ACHN (cell line): ENCODE data around the gene MIF.
"Not testable (repeated sequence)": the region's sequence is repeated elsewhere in the genome, so short reads cannot be mapped to it uniquely, and the experiment has no call there.

ENCODE experiments used
- DNase-seq: peaks from one replicate; pipeline ENCODE4 v3.0.0-alpha.2; 2015
- in situ Hi-C: cut with HindIII; loops from 2 replicates; pipeline ENCODE4 v1.10.0; 2017; ENCODE audit warnings: low sequenced_read_pairs, low pct_ligation_motif_present, low pct_unique_long_range_greater_than_20kb

Gene MIF

GRCh38 chr22:23897320-23897719, 3.1 kb downstream of the MIF start:
- in situ Hi-C loops: no loop called here
- DNase-seq: no peak

GRCh38 chr22:23898006-23898974, 4.1 kb downstream of the MIF start:
- DNase-seq: no peak
- in situ Hi-C loops: no loop called here

- no peak for DNase-seq
- in situ Hi-C loops: no loop called here
Measured at GRCh38 chr22:23899042-23899745, 5.0 kb downstream of the MIF start.

GRCh38 chr22:23900227-23900626, 6.0 kb downstream of the MIF start:
- DNase-seq, in situ Hi-C loops: not testable (repeated sequence)

- in situ Hi-C loops: no loop called here
- DNase-seq: no peak
Measured at GRCh38 chr22:23901600-23901999, 7.4 kb downstream of the MIF start.

GRCh38 chr22:23903328-23903971, 9.3 kb downstream of the MIF start:
- no peak for DNase-seq
- in situ Hi-C loops: no loop called here

GRCh38 chr22:23904573-23905254, 10.5 kb downstream of the MIF start:
- DNase-seq: no peak
- in situ Hi-C loops: no loop called here

GRCh38 chr22:23906641-23907040, 12.5 kb downstream of the MIF start:
- in situ Hi-C loops: no loop called here
- no peak for DNase-seq

GRCh38 chr22:23907423-23907822, 13.2 kb downstream of the MIF start:
- DNase-seq, in situ Hi-C loops: not testable (repeated sequence)

- in situ Hi-C loops: no loop called here
- no peak for DNase-seq
Measured at GRCh38 chr22:23908587-23909205, 14.5 kb downstream of the MIF start.

- no peak for DNase-seq
- in situ Hi-C loops: no loop called here
Measured at GRCh38 chr22:23909296-23909898, 15.2 kb downstream of the MIF start.

- DNase-seq: no peak
- in situ Hi-C loops: no loop called here
Measured at GRCh38 chr22:23910496-23911190, 16.5 kb downstream of the MIF start.

GRCh38 chr22:23911318-23911980, 17.3 kb downstream of the MIF start:
- DNase-seq: no peak
- in situ Hi-C loops: no loop called here

- in situ Hi-C loops: no loop called here
- no peak for DNase-seq
Measured at GRCh38 chr22:23912293-23912903, 18.2 kb downstream of the MIF start.

- in situ Hi-C loops: no loop called here
Measured at GRCh38 chr22:23913306-23913660, 19.1 kb downstream of the MIF start.

GRCh38 chr22:23913661-23914353, 19.6 kb downstream of the MIF start:
- in situ Hi-C loops: no loop called here
- DNase-seq: peak; percentile 98

More at GRCh38 chr22:23913306-23913660, 19.1 kb downstream of the MIF start:
- no peak for DNase-seq
